ENCODE results near the gene NOP56.

GRCh38 chr20:2672446-2672845 lies 20.0 kb downstream of the NOP56 start:
- TF ChIP-seq EZH2 (IDR thresholded peaks at IDR 0.05; ENCODE audit: borderline replicate concordance, low read depth, low read length, severe bottlenecking) (no peak), CTCF (IDR thresholded peaks at IDR 0.05; ENCODE audit: borderline replicate concordance, extremely low read depth, low read length, poor library complexity, severe bottlenecking) (no peak)
